Eye (tissue), 1 donor: Measurements from ENCODE around the gene PVR.
"Not testable (repeated sequence)": the region's sequence is repeated elsewhere in the genome, so short reads cannot be mapped to it uniquely, and the experiment has no call there.

Source experiments
- DNase-seq: peaks from one replicate; pipeline ENCODE4 v3.0.0-alpha.2; 2015

PVR gene, protein sequence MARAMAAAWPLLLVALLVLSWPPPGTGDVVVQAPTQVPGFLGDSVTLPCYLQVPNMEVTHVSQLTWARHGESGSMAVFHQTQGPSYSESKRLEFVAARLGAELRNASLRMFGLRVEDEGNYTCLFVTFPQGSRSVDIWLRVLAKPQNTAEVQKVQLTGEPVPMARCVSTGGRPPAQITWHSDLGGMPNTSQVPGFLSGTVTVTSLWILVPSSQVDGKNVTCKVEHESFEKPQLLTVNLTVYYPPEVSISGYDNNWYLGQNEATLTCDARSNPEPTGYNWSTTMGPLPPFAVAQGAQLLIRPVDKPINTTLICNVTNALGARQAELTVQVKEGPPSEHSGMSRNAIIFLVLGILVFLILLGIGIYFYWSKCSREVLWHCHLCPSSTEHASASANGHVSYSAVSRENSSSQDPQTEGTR

DNA sequence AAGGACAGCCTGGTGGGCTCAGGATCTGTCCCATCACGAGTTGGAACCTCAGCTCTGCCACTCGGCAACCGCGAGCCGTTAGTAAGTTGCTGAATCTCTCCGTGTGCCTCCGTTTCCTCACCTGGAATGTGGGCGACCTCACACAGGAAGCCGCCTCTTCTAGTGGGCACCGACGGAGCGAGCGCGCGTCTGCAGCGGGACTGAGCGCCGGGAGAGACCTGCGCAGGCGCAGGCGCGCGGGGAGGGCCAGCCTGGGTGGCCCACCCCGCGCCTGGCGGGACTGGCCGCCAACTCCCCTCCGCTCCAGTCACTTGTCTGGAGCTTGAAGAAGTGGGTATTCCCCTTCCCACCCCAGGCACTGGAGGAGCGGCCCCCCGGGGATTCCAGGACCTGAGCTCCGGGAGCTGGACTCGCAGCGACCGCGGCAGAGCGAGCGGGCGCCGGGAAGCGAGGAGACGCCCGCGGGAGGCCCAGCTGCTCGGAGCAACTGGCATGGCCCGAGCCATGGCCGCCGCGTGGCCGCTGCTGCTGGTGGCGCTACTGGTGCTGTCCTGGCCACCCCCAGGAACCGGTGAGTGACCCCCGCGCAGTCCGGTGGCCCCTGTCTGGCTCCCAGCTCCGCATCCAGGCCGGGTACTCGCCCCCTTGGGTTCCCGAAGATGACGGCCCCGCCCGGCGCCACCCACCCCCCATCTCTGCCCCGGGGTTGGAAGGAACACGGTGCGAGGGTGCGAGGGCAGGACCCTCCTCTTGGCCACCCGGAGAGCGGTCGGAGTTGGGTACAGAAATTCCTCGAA is at the start of gene PVR:
Gene PVR, plus strand, starts transcription at position 306 of the 797 bp plus-strand sequence. Its CDS starts 187 bp downstream, at position 493.
- DNase-seq = peak; percentile 82

DNA sequence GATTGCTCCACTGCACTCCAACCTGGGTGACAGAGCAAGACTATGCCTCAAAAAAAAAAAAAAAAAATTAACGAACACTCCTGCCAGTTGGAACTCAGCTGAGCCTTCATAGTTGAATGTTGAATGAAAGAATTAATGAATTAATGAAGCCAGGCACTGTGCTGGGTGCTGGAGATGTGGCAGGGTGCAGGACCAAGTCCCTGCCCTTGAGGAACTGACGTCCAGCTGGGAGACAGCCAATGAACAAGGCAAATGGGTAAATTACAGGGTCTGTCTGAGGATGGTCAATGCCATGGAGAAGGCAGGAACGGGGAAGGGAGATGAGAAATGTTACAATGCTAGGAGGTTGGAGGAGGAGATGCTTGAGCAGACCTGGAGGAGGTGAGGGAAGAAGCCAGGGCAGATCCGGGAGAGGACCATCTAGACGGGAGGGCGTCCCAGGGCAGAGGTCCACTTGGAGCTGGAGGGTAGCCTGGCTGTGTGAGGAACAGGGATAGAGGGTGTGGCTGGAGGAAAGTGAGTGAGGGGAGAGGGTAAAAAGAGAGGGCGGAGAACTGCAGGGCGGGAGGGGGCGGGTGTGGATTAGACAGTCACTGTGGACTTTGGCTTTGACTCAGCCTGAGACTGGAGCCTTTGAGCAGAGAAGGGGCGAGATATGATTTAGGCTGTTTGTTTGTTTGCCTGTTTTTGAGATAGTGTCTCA is 47.1 kb upstream of the PVR start:
- no peak for DNase-seq

DNA sequence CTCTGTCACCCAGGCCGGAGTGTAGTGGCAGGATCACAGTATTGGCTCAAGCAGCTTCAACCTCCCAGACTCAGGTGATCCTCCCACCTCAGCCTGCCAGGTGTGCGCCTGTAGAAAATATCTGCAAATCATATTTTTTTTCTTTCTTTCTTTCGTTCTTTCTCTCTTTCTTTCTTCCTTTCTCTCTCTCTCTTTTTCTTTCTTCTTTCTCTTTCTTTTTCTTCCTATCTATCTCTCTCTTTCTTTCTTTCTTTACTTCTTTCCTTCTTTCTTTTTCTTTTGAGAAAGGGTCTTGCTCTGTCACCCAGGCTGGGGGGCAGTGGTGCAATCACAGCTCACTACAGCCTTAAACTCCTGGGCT is 46.6 kb upstream of the PVR start:
- no peak for DNase-seq

DNA sequence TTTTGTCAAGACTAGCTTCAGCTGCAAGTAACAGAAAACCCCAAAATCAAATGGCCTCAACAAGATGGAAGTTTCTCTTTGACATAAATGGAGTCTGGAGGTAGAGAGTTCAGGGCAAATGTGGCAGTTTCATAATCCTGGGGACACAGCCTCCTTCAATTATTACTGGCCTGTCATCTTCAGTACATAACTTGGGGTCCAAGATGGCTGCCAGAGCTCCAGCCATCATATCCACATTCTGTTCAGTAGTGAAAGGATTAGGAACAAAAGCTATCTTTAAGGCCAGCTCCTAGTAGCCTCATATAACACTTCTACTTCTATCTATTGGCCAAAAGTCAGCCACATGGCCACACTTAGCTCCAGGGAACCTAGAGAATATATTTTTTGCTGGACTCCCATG is 45.4 kb upstream of the PVR start:
- no peak for DNase-seq

DNA sequence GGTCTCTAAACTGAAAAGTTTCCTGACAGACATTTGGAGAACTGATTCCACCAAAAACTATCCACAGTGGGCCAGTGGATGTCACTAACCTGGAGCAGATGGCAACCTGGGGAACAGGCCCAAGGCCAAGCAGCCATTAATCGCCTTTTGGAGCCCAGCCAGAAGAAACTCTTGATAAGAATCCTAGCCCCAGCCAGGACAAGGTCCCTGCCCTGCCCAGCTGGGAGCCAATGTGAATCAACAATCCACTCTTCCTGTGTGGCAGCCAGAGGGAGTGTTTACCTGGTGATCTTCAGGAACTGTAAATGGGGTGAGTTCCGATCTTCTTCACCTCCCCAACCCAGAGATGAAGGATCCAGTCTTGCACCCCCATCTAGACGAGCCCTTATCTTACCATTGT is 44.8 kb upstream of the PVR start:
- no peak for DNase-seq

DNA sequence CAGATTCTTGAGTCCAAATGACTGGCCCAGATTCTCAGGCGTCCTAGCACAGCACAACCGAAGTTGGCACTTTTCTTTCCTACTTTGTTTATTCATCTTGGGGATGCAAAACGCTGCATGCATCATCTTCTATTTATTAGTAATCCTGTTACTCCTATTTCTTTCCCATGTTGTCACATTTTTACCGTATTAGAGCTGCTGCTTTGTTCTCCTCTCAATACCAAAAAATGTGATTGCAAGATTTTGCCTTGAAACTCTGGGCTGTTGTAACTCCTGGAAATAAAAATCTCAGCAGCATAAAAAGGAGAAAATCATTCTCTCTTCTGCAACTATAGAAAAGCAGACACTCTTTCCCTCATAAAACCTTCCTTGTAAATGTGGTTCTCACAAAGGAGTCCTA is 43.2 kb upstream of the PVR start:
- no peak for DNase-seq

DNA sequence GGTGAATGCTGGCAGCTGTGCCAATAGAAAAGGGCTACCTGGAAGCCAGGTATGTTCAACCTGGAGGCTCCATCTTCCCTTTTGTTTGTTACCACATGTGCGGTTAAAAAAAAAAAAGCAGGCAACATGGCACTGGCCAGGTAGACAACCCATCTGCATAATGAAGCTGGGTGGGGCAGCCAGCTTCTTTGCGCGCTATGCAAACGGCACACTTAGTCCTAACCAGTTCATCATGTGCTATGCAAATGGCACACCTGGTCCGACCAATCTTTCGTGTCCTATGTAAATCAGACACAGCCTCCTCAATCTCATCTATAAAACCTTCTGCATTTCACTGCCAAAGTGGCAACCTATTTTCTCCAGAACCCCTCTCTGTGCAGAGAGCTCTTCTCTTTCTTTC is 41.6 kb upstream of the PVR start:
- no peak for DNase-seq

DNA sequence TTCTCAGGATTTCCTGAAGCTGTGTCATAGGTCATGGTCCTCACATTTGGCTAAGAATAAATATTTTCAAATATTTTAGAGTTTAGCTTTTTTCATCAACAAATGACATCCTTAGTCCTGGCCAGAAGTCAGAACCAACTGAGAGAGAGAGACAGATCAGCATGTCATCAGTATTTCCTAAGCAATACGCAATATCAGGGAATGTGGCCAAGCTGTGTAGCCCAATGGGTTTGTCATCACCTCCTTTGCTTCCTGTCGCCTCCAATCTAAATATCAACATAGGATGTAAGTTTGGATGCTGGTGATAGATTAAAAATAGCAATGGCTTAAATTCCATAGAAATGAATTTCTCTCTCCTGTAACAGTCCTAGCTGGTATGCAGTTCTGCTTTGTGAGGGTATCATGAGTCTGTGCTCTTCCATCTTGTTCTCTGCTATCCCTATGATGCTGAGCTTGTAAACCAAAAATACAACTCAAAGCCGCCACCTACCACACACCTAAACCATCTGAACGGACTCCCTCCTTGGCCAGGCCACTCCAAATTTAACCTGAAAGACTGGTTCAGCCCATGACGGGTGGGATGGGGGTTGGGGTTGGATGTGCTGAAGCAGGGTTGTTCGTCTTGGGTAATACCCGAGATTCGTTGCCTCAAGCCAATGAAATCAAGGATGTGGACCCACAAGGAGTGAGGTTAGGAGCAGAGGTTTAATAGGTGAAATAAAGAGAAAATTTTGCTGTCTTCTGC is 40.3 kb upstream of the PVR start:
- peak; percentile 30 for DNase-seq

DNA sequence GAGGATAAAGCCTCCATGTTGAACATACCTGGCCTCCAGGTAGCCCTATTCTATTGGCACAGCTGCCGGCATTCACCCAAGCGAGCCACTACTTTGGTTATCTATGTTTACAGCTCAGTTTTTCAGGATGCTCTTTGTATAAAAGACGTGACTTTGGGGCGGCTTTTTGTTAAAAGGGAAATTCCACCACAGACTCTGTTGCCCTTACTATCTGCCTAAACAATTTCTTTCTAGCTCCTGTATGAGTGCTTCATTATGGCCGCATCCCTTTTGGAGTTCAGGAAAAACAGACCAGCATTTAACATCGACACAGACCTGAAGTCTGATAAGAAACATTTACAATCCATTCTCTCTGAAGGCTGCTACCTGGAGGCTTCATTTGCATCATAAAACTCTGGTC is 39.5 kb upstream of the PVR start:
- no peak for DNase-seq

DNA sequence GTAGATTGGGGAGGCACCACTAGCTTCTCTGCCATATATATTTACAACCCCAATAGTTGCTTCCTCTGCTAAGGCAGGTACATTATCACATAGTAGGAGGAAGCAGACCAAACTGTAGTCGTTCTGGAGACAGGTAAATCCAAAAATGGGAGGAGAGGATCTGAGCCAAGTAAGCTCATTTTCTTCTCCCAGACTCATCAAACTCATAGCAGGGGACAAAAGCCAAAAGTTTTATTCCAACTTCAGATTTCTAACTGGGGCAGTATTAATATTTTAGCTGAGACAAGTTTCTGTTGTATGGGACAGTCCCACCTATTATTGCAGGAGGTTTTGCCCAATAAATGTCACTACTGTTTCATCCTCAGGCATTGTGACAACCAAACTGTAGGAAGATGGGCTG is 38.2 kb upstream of the PVR start:
- DNase-seq = no peak

DNA sequence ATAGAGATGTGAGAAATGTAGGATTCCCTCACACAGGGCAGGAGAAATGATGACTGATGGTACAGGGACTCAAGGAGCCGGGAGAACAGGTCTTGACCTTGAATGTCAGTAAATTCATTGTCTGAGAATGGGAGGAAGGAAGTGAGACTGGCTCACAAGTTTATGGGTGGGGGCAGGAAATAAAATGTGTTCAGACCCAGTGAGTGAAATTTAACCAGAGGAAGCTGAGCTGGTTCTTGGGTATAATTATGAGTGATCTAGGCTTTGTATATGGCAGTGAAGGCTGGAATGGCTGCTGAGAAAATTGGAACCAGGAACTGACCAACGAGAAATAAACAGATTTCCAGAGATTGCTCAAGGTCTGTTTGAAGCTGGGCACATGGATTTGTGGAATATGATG is 36.7 kb upstream of the PVR start:
- no peak for DNase-seq

DNA sequence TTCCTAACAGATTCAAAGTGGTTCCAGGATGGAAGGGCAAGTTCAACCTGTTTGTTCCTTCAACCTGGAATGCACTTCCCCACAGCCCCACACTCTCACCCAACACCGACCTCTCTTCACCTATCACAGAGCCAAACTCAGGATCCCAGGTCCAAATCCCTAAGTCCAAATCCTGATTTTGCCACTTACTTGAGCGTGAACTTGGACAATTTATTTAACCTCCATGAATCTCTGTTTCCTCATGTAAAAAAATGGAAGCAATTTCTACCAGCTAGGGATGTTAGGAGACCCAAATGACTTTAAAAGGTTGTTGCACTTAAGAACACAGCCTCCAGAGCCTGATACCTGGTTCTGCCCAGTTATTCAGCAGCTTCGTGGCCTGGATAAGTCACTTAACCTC is 35.8 kb upstream of the PVR start:
- DNase-seq = no peak

DNA sequence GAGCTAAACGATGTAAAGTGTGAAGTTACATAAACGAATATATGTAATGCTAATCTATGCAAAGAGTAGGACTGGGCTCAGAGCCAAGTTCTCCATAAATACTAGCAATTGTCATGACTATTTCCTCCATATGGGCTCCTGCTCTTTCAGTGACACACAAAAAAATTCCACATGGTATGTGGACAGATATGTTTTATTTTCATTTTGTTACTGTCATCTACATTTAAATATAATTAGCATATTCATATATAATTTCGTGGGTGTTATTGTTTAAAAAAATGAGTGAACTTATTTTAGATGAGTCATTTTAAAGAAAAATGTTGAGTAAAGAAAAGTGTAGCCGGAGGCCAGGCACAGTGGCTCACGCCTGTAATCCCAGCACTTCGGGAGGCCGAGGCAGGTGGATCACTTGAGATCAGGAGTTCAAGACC is 35.3 kb upstream of the PVR start:
- DNase-seq = peak; percentile 36

DNA sequence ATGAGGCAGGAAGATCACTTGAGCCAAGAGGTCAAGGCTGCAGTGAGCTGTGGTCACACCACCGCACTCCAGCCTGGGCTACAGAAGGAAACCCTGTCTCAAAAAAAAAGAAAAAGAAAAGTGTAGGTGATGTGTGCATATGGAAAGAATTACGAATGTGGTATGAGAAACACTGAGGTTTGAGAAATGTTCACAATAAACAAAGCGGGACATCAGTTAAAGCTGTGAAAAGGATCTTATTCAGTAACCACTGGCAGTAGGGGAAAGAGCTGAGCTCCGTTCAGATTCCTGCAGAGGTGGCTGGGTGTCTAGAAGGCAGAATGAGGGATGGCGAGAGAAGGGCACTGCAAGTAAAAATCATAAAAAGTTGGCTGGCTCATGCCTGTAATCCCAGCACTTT is 34.5 kb upstream of the PVR start:
- DNase-seq = no peak

DNA sequence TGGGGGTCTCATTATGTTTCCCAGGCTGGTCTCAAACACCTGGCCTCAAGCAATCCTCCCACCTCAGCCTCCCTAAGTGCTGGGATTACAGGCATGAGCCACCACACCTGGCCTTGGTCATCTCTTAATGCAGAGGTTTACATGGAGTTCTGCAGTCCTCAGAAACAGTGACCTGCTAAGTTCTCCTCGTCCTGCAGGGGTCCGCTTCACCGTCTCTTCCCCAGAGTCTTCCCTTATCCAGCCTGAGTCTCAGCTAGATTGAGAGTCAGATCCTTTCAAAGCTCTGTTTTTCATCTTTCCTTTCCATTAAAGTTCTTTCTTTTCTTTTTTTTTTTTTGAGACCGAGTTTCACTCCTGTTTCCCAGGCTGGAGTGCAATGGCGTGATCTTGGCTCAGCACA is 33.2 kb upstream of the PVR start:
- not testable (repeated sequence) for DNase-seq

DNA sequence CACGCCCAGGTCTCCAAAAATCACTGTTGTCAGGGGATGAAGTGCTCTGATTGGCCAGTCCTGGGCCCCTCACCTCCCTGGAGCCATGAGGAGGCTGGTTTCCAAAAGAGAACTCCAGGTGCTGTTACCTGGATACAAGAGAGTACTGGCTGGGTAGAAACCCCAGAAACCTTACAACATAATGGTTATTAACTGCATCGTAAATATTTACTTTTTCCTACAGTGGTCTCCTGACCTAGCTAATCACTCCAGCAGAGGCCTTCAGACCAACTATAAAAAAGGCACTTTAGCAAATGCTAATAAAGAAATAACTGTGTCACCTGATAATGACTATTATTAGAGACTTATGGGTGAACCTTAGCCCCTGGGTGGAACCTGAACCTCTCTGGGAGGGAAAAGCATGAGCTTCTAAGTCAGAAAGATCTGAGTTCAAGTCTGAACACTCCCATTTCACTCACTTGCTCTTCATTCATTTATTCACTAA is 31.9 kb upstream of the PVR start:
- DNase-seq = no peak

DNA sequence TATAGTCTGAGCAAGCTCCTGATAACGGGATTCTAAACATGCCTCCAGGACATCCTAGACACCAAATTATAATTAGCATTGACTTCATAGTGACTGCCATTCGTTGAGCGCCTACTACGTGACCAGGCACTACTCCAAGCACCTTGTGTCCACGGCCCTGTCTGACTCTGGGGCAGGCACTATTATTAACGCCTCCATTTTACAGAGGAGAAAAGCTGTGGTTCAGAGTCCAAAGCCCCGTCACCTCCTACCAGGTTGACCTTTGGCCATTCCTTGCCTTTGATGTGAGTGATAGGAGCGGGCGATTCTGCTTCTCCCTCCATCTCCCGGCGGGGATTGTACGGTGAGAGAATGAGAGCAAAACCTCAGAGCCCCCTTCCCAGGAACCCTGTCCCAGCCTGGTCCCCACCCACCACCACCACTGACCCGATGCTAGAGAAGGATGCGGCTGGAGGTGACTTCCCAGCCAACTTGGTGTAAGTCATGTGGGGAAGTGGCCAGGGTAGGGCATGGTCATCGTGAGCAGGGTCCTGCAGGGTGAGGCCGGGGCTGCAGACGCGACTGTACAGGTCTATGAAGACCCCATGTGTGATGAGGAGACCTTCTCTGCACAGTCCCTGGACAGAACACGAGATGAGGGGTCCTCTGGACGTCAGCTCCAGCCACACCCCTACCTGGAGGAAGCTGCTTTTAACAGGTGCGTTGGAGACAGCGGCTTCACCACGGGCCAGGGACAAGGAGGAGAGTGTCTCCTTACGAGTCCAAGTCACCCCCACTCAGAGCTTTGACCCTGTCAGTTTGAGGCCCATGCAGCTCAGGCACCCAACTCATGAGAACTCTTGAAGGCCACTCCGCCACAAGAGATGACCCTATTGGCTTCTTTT is 30.2 kb upstream of the PVR start, which contains the start of gene IGSF23:
Gene IGSF23, plus strand, starts transcription at position 269 of the 884 bp plus-strand sequence. Its CDS starts 83 bp downstream, at position 352.
- no peak for DNase-seq

DNA sequence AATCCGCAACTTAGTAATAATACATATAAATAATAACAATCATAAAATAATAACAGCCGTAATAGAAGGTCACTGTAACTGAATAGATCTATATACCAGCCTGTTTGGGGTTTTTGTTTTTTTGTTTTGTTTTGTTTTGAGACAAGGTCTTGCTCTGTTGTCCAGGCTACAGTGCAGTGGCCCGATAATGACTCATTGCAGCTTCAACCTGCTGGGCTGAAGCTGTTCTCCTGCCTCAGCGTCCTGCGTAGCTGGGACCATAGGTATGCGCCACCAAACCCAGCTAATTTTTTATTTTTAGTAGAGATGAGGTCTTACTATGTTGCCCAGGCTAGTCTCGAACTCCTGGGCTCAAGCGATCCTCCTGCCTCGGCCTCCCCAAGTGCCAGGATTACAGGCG is 29.4 kb upstream of the PVR start:
- DNase-seq = no peak

DNA sequence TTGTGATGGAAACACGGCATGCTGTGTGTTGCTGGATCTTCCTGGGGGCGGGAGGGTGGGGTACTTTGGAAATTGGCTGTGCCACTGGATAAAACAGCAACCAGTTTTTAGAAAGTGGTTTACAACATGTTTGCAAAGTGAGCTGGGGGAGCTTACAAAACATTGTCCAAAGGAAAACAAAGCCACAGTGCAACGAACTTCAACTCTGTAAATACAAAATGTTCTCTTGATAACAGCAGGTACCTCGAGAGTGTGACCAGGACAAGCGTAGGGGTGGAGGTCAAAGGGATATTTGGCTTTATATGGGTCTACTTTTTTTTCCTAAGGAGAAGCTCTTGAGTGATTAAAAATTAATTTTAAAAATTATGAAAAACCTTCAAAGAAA is 27.9 kb upstream of the PVR start:
- no peak for DNase-seq

DNA sequence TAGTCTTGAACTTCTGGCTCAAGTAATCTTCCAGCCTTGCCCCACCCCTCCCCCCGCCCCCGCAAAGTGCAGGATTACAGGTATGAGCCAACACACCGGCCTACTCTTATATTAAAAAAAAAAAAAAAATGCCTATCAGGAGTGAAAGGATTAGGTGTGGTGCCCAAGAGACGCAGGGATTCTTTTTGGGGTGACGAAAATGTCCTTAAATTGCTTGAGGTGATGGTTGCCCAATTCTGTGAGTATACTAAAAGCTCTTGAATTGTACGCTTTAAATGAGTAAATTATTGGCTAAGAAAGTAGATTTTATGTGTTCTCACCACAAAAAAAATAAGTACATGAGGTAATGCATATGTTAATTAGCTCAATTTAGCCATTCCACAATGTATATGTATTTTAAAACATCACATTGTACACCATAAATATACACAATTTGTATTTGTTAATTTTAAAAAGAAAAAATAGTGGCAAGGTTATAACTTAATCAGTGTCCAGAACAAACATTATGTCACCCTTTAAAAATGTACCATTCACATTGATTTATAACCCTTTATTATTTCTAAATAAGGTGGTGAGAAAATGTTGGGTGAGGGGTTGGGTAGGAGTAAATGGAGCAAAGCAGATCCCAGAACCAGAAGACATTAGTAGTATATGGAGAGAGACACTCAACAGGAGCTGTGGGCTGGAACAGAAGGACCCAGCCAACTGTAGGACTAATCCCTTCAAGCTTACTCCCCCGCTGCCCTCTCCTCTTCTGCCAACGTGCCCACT is 26.4 kb upstream of the PVR start:
- no peak for DNase-seq
